ENCODE measurements around the gene RPL22L1.
"Not testable (repeated sequence)": the region's sequence is repeated elsewhere in the genome, so short reads cannot be mapped to it uniquely, and the experiment has no call there.

RPL22L1 gene

GRCh38 chr3:170829546-170830272 lies 40.3 kb downstream of the RPL22L1 start:
- no peak for DNase-seq (ENCODE audit: low spot score)

DNA sequence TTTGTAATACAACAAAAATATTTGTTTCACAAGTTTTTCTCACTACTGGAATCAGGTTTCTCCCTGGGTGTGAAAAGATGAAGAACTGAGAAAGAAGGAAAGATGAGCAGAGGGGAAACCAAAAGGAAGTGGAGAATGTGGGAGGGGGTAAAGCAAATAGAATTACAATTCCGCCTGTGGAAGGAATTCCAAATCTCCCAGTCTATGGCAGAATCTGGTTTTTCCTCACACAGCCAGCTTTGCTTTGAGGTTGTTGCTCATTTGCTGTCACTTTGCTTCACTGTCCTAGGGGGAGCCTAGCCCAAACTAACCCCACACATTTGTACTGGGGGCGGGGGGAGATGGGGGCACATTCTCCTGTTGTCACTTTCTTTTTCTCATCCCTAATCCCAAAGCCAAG lies 43.9 kb downstream of the RPL22L1 start:
- no peak for DNase-seq (ENCODE audit: low spot score)

DNA sequence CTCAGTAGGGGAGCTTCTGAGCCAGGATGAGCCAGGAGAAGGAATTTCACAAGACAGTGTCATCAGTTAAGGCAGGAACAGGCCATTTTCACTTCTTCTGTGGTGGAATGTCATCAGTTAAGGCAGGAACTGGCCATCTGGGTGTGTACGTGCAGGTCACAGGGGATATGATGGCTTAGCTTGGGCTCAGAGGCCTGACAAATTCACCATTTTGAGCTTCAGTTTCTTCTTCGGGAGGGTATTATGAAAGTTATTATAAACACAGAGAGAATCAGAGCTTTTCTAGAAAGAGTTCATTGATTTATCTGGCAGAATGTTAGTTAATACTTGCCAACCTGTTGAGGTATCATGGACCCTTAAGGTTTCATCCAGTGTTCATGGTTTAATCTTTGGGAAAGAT lies 46.4 kb downstream of the RPL22L1 start:
- DNase-seq (ENCODE audit: low spot score): not testable (repeated sequence)

DNA sequence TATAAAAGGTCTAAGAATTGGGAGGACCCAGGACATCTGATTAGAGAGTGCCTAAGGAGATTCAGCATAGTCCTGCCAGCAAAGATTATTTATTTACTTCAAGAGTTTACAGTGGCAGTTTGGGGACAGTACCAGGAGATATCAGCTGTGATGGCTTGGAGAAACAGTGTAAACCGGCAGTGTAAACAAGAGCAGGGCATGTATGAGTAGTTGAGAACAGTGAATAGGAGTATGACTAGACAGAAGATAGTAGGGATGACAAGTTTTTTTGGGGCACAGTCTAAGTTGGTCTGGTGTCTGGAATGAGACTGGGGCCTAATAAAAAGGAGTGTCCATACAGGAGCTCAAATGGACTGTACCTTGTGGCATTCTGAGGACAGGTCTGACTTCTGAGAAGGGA lies 51.7 kb downstream of the RPL22L1 start:
- not testable (repeated sequence) for DNase-seq (ENCODE audit: low spot score)

- not testable (repeated sequence) for DNase-seq (ENCODE audit: low spot score)
These were observed 52.5 kb downstream of the RPL22L1 start for GRCh38 chr3:170817471-170817870.

- no peak for DNase-seq (ENCODE audit: low spot score)
These were observed 53.2 kb downstream of the RPL22L1 start for GRCh38 chr3:170816841-170817240.

DNA sequence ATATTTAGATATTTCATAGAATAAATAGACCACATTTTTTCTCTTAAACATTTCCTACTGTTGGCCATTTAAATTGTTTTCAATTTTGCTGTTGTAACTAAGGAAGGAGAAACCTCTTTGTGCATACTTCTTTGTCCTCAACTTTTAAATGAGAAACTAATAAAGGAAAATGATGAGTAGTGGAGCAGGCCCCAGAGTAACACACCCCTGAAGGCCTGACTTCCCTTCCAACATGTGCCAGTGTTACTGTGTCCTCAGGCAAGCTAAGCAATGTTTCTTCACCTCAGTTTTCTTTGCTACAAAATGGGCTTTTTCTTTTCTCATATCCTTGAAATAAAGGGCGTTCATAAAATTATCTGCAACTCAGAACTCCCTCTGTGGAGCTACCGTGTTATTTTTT lies 53.7 kb downstream of the RPL22L1 start:
- no peak for DNase-seq (ENCODE audit: low spot score)

- DNase-seq (ENCODE audit: low spot score): no peak
These were observed 54.1 kb downstream of the RPL22L1 start for GRCh38 chr3:170815936-170816335.

- DNase-seq (ENCODE audit: low spot score): no peak
These were observed 54.7 kb downstream of the RPL22L1 start for GRCh38 chr3:170815340-170815739.

Data from hepatic stellate cell (primary cell).